Measurements from ENCODE around the gene ESR1. TPM values are rescaled to one million over a fixed set of nuclear protein-coding genes. Genes with fewer than 3 reads are reported as not detected.

Gene ESR1
- total RNA-seq: 1.2 TPM
- long read RNA-seq: 0 reads

GRCh38 chr6:151807513-151808370 is at the start of gene ESR1:
TSS of gene ESR1 (plus strand) at chr6:151807682. CDS start at chr6:151807913, 231 bp downstream.
- intact Hi-C loops (cut with DNase I): no loop called here
- ATAC-seq (ENCODE audit: poor library complexity): peak; percentile 42
- DNase-seq: peak; percentile 56

- ATAC-seq (ENCODE audit: poor library complexity) (no peak), DNase-seq (no peak)
- intact Hi-C loops (cut with DNase I): loop anchor here (5.0 kb wide), 1 partner anchor 367 kb away; no protein-coding TSS in a partner anchor
Observed at GRCh38 chr6:151760486-151760885, 47.0 kb upstream of the ESR1 start.

- no peak for ATAC-seq (ENCODE audit: poor library complexity)
- intact Hi-C loops (cut with DNase I): loop anchor here (5.0 kb wide), 1 partner anchor 365 kb away; no protein-coding TSS in a partner anchor
- DNase-seq: no peak
Observed at GRCh38 chr6:151761851-151762250, 45.6 kb upstream of the ESR1 start.

- intact Hi-C loops (cut with DNase I): loop anchor here (5.0 kb wide), 1 partner anchor 364 kb away; no protein-coding TSS in a partner anchor
- DNase-seq (no peak), ATAC-seq (ENCODE audit: poor library complexity) (no peak)
Observed at GRCh38 chr6:151762817-151763216, 44.7 kb upstream of the ESR1 start.

GRCh38 chr6:151763303-151763702 is 44.2 kb upstream of the ESR1 start:
- intact Hi-C loops (cut with DNase I): loop anchor here (5.0 kb wide), 1 partner anchor 364 kb away; no protein-coding TSS in a partner anchor
- DNase-seq (no peak), ATAC-seq (ENCODE audit: poor library complexity) (peak; percentile 48)

- intact Hi-C loops (cut with DNase I): loop anchor here (5.0 kb wide), 1 partner anchor 363 kb away; no protein-coding TSS in a partner anchor
- DNase-seq (peak; percentile 97), ATAC-seq (ENCODE audit: poor library complexity) (peak; percentile 94)
Observed at GRCh38 chr6:151763938-151764680, 43.4 kb upstream of the ESR1 start.

- DNase-seq (no peak), ATAC-seq (ENCODE audit: poor library complexity) (peak; percentile 76)
- intact Hi-C loops (cut with DNase I): loop anchor here (5.0 kb wide), 1 partner anchor 352 kb away; no protein-coding TSS in a partner anchor
Observed at GRCh38 chr6:151765444-151765886, 42.0 kb upstream of the ESR1 start.

- intact Hi-C loops (cut with DNase I): no loop called here
- ATAC-seq (ENCODE audit: poor library complexity) (no peak), DNase-seq (no peak)
Observed at GRCh38 chr6:151772446-151772845, 35.0 kb upstream of the ESR1 start.

- intact Hi-C loops (cut with DNase I): no loop called here
- ATAC-seq (ENCODE audit: poor library complexity) (no peak), DNase-seq (no peak)
Observed at GRCh38 chr6:151773382-151773781, 34.1 kb upstream of the ESR1 start.

- intact Hi-C loops (cut with DNase I): no loop called here
- ATAC-seq (ENCODE audit: poor library complexity): no peak
Observed at GRCh38 chr6:151782560-151782959, 24.9 kb upstream of the ESR1 start.

GRCh38 chr6:151783692-151784091 is 23.8 kb upstream of the ESR1 start:
- ATAC-seq (ENCODE audit: poor library complexity) (no peak), DNase-seq (no peak)
- intact Hi-C loops (cut with DNase I): no loop called here

More at GRCh38 chr6:151782560-151782959, 24.9 kb upstream of the ESR1 start:
- no peak for DNase-seq

GRCh38 chr6:151784441-151785214 is 22.9 kb upstream of the ESR1 start:
- DNase-seq (no peak), ATAC-seq (ENCODE audit: poor library complexity) (no peak)
- intact Hi-C loops (cut with DNase I): no loop called here

- DNase-seq (no peak), ATAC-seq (ENCODE audit: poor library complexity) (peak; percentile 59)
- intact Hi-C loops (cut with DNase I): no loop called here
Observed at GRCh38 chr6:151796842-151797530, 10.5 kb upstream of the ESR1 start.

GRCh38 chr6:151803743-151804142 is 3.7 kb upstream of the ESR1 start:
- intact Hi-C loops (cut with DNase I): no loop called here
- ATAC-seq (ENCODE audit: poor library complexity): no peak
- DNase-seq: no peak

GRCh38 chr6:151804585-151805285 is 2.7 kb upstream of the ESR1 start:
- ATAC-seq (ENCODE audit: poor library complexity): no peak
- no peak for DNase-seq

GRCh38 chr6:151805286-151805840 is 2.1 kb upstream of the ESR1 start:
- peak; percentile 59 for ATAC-seq (ENCODE audit: poor library complexity)
- intact Hi-C loops (cut with DNase I): no loop called here
- peak; percentile 54 for DNase-seq

More at GRCh38 chr6:151804585-151805285, 2.7 kb upstream of the ESR1 start:
- intact Hi-C loops (cut with DNase I): no loop called here

All from Right ventricle myocardium superior (tissue), 1 donor.